Central memory CD8-positive, alpha-beta T cell (primary cell): Measurements from ENCODE around the gene PNMA6E.

ENCODE experiments used
- ATAC-seq: fragments of 150-1000 bp; cut with Tn5 transposase; replicated peaks from 2 replicates; pipeline ENCODE4 v1.10.0; 2022; ENCODE audit warnings: mild to moderate bottlenecking, moderate FRiP score, moderate number of reproducible peaks; ENCODE audit not compliant: poor library complexity, severe bottlenecking; ENCODE audit errors: extremely low read depth
- DNase-seq, 2 donors: peaks; one replicate each; pipeline ENCODE4 v3.0.0; 2021; ENCODE audit warnings: low spot score in 2 of 2
- H3K27ac Mint-ChIP-seq: one replicate; pipeline ENCODE4 v1.8.0; 2022; ENCODE audit warnings: low read depth, mild to moderate bottlenecking, moderate library complexity, mixed read lengths
- H3K27me3 Mint-ChIP-seq: one replicate; pipeline ENCODE4 v1.8.0; 2022; ENCODE audit warnings: mixed read lengths
- H3K36me3 Mint-ChIP-seq: one replicate; pipeline ENCODE4 v1.8.0; 2022; ENCODE audit warnings: mild to moderate bottlenecking, moderate library complexity, mixed read lengths; ENCODE audit not compliant: insufficient read depth
- H3K4me1 Mint-ChIP-seq: one replicate; pipeline ENCODE4 v1.8.0; 2022; ENCODE audit warnings: mixed read lengths
- H3K4me3 Mint-ChIP-seq: one replicate; pipeline ENCODE4 v1.8.0; 2022; ENCODE audit warnings: mild to moderate bottlenecking, moderate library complexity, mixed read lengths
- H3K9me3 Mint-ChIP-seq: one replicate; pipeline ENCODE4 v1.8.0; 2022; ENCODE audit warnings: mixed read lengths

PNMA6E gene

GRCh38 chrX:153366878-153367538 lies 34.1 kb downstream of the PNMA6E start:
- Mint-ChIP-seq H3K4me3 (no peak overlapping the region), H3K9me3 (no peaks in the 10 kb centered on the region), H3K27me3 (peaks cover 15% of the 10 kb centered on the region), H3K27ac (no peak overlapping the region), H3K4me1 (peaks cover 5% of the 10 kb centered on the region), H3K36me3 (no peaks in the 10 kb centered on the region)
- no peak for DNase-seq
- no peak for ATAC-seq

- no peaks in the 10 kb centered on the region for H3K9me3 Mint-ChIP-seq
- DNase-seq (no peak), ATAC-seq (no peak)
- no peak overlapping the region for H3K27ac Mint-ChIP-seq
- H3K27me3 Mint-ChIP-seq: peaks cover 15% of the 10 kb centered on the region
- H3K36me3 Mint-ChIP-seq: no peaks in the 10 kb centered on the region
- peaks cover 5% of the 10 kb centered on the region for H3K4me1 Mint-ChIP-seq
- no peak overlapping the region for H3K4me3 Mint-ChIP-seq
These were observed 35.0 kb downstream of the PNMA6E start for GRCh38 chrX:153366119-153366518.

GRCh38 chrX:153365670-153366069 lies 35.5 kb downstream of the PNMA6E start:
- H3K36me3 Mint-ChIP-seq: no peaks in the 10 kb centered on the region
- no peak overlapping the region for H3K27ac Mint-ChIP-seq
- H3K4me3 Mint-ChIP-seq: no peak overlapping the region
- peaks cover 3% of the 10 kb centered on the region for H3K4me1 Mint-ChIP-seq
- H3K9me3 Mint-ChIP-seq: no peaks in the 10 kb centered on the region
- peaks cover 11% of the 10 kb centered on the region for H3K27me3 Mint-ChIP-seq
- no peak for ATAC-seq
- no peak for DNase-seq

- no peaks in the 10 kb centered on the region for H3K27me3 Mint-ChIP-seq
- H3K36me3 Mint-ChIP-seq: no peaks in the 10 kb centered on the region
- no peak overlapping the region for H3K27ac Mint-ChIP-seq
- DNase-seq (no peak), ATAC-seq (no peak)
- H3K9me3 Mint-ChIP-seq: no peaks in the 10 kb centered on the region
- no peak overlapping the region for H3K4me3 Mint-ChIP-seq
- no peaks in the 10 kb centered on the region for H3K4me1 Mint-ChIP-seq
These were observed 39.3 kb downstream of the PNMA6E start for GRCh38 chrX:153361781-153362397.

GRCh38 chrX:153357877-153358276 lies 43.3 kb downstream of the PNMA6E start:
- Mint-ChIP-seq H3K9me3 (no peaks in the 10 kb centered on the region), H3K4me3 (no peak overlapping the region), H3K36me3 (no peaks in the 10 kb centered on the region), H3K27me3 (no peaks in the 10 kb centered on the region), H3K4me1 (no peaks in the 10 kb centered on the region), H3K27ac (no peak overlapping the region)
- no peak for DNase-seq
- no peak for ATAC-seq

GRCh38 chrX:153353416-153353815 lies 47.7 kb downstream of the PNMA6E start:
- no peak for DNase-seq
- Mint-ChIP-seq H3K9me3 (no peaks in the 10 kb centered on the region), H3K27ac (no peak overlapping the region), H3K27me3 (no peaks in the 10 kb centered on the region), H3K4me1 (peaks cover 6% of the 10 kb centered on the region), H3K36me3 (peaks cover 6% of the 10 kb centered on the region), H3K4me3 (no peak overlapping the region)
- ATAC-seq: no peak

GRCh38 chrX:153352858-153353257 lies 48.3 kb downstream of the PNMA6E start:
- H3K4me1 Mint-ChIP-seq: peaks cover 6% of the 10 kb centered on the region
- H3K27ac Mint-ChIP-seq: no peak overlapping the region
- DNase-seq (no peak), ATAC-seq (no peak)
- peaks cover 7% of the 10 kb centered on the region for H3K36me3 Mint-ChIP-seq
- no peaks in the 10 kb centered on the region for H3K9me3 Mint-ChIP-seq
- H3K4me3 Mint-ChIP-seq: no peak overlapping the region
- H3K27me3 Mint-ChIP-seq: no peaks in the 10 kb centered on the region

GRCh38 chrX:153351981-153352380 lies 49.2 kb downstream of the PNMA6E start:
- H3K4me1 Mint-ChIP-seq: peaks cover 6% of the 10 kb centered on the region
- H3K9me3 Mint-ChIP-seq: no peaks in the 10 kb centered on the region
- H3K27ac Mint-ChIP-seq: no peak overlapping the region
- H3K36me3 Mint-ChIP-seq: peaks cover 7% of the 10 kb centered on the region
- ATAC-seq (no peak), DNase-seq (no peak)
- H3K27me3 Mint-ChIP-seq: no peaks in the 10 kb centered on the region
- H3K4me3 Mint-ChIP-seq: no peak overlapping the region

GRCh38 chrX:153349952-153350351 lies 51.2 kb downstream of the PNMA6E start:
- H3K27ac Mint-ChIP-seq: no peak overlapping the region
- H3K36me3 Mint-ChIP-seq: peaks cover 9% of the 10 kb centered on the region
- H3K9me3 Mint-ChIP-seq: no peaks in the 10 kb centered on the region
- H3K4me3 Mint-ChIP-seq: no peak overlapping the region
- ATAC-seq: no peak
- H3K4me1 Mint-ChIP-seq: peaks cover 6% of the 10 kb centered on the region
- DNase-seq: no peak
- no peaks in the 10 kb centered on the region for H3K27me3 Mint-ChIP-seq

- Mint-ChIP-seq H3K4me1 (peaks cover 6% of the 10 kb centered on the region), H3K36me3 (peaks cover 9% of the 10 kb centered on the region), H3K27ac (no peak overlapping the region), H3K9me3 (no peaks in the 10 kb centered on the region), H3K27me3 (no peaks in the 10 kb centered on the region), H3K4me3 (no peak overlapping the region)
- no peak for DNase-seq
- no peak for ATAC-seq
These were observed 52.7 kb downstream of the PNMA6E start for GRCh38 chrX:153348421-153348820.

- no peak for DNase-seq
- ATAC-seq: no peak
- Mint-ChIP-seq H3K27me3 (no peaks in the 10 kb centered on the region), H3K9me3 (no peaks in the 10 kb centered on the region), H3K4me1 (peaks cover 11% of the 10 kb centered on the region), H3K27ac (no peak overlapping the region), H3K4me3 (no peak overlapping the region), H3K36me3 (peaks cover 11% of the 10 kb centered on the region)
These were observed 53.6 kb downstream of the PNMA6E start for GRCh38 chrX:153347530-153347929.
